GM18507 (cell line): ENCODE results near the gene CFD.
"Not testable (repeated sequence)": the region's sequence is repeated elsewhere in the genome, so short reads cannot be mapped to it uniquely, and the experiment has no call there.

ENCODE experiments used
- DNase-seq: peaks from one replicate; pipeline ENCODE4 v3.0.0; 2011; ENCODE audit warnings: low read depth; ENCODE audit not compliant: insufficient read length; ENCODE audit errors: extremely low spot score
- FAIRE-seq: peaks from 2 replicates; lab custom pipeline; 2011; peaks lifted over from hg19 to GRCh38; lab: Jason Lieb, UNC

Gene CFD

DNA sequence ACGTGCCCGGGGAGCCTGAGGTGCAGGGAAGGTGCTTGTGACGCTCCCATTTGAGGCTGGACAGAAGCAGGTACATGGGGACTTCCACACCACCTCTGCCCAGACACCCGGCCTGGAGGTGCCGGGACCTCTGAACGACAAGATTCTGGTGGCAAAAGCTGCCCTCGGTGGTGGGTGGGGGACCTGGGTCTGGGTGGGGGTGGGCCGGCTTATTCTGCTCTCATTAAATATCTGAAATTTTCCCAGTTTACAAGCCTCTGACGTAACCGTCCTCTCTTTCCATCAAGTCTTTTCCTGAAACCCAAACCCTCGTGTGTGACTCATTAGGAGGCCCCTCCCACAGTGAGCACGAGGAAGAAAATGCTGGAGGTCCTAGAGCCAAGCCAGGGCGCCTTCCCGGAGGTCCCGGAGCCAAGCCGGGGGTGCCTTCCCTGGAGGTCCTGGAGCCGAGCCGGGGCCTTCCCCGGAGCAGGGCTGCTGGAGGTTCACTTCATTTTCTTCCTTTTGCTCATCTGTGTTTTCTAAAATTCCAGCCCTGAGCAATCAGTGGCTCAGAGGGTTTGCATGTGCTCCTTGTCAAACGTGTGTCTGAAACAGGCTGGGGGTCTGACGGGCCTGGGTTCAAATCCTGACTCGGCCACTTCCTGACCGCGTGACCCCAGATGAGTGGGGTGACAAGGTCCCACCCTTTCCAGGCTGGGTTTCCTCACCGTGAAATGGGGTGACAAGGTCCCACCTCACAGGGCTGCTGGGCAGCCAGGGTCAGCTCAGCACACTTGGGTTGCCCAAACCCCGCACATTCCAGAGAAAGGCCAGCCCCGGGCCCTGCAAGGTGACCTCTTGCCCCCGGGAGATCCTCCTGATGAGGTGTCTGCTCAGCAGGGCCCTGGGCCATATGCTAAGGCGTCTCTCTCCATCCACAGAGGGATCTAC lies 10.0 kb downstream of the CFD start:
- DNase-seq (no peak), FAIRE-seq (no peak)

DNA sequence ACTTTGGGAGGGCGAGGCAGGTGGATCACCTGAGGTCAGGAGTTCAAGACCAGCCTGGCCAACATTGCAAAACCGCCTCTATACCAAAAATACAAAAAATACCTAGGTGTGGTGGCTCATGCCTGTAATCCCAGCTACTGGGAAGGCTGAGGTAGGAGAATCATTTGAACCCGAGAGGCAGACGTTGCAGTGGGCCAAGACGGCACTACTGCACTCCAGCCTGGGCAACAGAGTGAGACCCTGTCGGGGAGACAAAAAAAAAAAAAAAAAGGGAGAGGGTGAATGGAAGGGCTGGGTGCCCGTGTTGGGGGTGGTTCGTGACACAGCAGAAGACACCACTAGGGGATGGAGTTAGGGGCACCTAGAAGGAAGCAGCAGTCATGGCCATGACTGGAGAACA lies 10.8 kb downstream of the CFD start:
- FAIRE-seq (no peak), DNase-seq (no peak)

DNA sequence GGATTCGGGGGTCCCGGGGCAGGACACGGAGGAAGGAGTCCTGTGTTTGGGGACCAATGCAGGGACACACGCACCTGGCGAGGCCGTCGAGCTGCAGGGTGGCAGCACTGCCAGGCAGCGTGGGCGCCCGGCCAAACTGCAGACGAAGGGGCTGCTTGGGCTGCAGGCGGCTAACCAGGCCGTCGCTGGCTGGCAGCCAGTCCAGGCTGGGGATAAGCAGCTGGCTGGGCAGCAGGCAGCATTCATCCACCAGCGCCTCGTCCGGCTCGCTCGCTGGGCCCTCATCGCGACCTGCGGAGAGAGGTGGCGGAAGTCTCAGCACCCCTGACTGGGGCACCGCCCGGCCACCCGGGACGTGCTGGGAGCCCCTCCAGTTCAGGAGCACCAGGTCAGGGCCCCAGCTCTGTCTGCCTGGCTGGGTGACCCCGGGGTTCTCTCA lies 11.5 kb downstream of the CFD start:
- no peak for DNase-seq
- FAIRE-seq, result no peak

DNA sequence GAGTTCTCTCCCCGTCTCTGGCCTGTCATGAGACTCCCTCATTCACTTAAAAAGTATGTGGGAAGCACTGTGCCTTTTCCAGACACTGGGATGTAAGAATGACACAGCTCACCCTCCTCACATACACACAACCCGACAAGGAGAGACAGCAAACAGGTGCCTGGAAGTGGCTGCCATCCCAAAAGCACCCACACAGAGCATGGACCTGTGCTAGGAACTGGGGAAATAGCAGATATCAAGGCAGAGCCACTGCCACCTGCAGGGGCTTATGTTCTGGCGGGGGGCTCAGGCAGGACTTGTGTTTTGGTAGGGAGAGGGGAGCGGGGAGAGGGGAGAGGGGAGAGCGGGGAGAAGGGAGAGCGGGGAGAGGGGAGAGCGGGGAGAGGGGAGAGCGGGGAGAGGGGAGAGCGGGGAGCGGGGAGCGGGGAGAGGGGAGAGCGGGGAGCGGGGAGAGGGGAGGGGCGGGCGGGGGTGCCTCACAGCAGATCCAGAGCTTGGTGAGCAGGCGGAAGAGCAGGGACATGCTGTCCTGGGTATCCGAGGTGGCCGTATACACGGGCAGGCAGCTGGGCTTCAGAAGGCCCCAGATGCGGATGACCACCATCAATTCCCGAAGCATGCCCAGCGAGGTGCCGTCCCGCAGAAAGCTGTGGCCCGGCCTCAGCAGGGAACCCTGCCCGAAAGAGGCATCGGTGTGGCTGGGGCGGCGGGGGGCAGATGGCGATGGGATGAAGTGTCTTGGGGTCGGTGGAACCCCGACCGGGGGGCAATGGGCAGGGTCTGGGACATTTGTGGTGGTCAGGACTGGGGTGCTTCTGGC lies 12.2 kb downstream of the CFD start:
- DNase-seq (no peak), FAIRE-seq (no peak)

DNA sequence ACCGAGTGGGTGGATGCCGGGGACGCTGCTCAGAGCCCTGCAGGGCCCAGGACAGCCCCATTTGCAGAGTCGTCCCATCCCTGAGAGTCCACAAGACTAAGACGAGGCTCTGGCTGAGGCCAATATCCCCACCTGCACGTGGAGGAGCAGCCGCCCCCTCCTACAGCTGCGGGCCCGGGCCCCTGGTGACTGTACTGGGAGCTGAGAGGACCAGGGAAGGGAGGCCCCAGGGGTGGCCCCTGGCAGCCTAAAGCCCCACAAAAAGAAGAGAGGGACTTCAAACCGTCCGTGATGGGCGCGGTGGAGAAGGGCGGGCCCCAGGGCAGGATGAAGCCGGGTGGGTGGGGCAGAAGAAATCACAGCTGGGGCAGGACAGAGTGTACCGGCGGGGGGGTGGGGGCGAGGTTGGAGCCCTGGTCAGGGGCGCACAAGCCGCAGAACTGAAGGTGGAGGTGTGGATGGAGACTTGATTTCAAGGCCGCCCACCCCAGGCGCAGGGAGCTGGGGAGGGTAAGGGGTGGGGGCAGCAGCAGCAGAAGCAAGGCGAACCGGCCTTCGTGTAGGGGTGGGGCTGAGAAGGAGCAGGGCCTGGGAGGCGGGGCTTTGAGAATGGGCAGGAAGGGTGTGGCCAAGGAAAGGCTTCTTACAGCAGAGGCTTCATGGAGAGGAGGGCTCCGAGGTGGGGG lies 12.9 kb downstream of the CFD start:
- DNase-seq (peak; percentile 67), FAIRE-seq (peak; percentile 88)

DNA sequence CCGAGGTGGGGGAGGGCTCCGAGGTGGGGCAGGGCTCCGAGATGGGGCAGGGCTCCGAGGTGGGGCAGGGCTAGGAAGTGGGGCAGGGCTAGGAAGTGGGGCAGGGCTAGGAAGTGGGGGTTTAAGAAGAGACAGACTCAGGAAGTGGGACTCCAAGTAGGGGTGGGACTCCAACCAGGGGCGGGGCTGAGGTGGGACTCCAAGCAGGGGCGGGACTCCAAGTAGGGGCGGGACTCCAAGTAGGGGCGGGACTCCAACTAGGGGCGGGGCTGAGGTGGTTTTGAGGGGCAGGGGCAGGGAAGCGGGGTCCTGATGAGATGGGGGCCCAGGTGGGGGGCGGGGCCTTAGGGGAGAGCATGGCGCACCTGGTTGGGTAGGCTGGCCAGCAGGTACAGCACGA lies 13.6 kb downstream of the CFD start:
- FAIRE-seq (no peak), DNase-seq (peak; percentile 58)

DNA sequence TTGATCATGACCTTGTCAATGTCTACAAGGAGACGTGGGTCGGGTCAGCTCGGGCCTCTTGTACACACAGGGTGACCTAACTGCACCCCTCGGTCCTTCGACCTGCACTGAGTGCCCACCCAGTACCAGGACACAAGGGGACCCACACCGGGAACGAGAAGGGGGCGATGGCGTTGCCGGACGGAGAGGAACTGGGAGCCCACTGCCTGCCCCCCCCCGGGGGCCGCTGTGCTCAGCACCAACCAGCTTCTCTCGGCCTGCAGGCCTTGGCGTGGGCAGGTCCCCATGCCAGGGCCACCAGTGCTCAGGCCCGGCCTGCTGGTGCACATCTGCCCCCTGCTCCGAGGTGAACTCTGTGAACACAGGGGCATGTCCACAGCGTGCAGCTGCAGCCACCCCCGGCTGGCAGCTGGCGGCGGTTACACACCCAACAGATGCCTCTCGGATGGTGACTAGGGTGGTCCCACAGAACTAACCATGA lies 14.1 kb downstream of the CFD start:
- FAIRE-seq, result no peak
- DNase-seq, result no peak

DNA sequence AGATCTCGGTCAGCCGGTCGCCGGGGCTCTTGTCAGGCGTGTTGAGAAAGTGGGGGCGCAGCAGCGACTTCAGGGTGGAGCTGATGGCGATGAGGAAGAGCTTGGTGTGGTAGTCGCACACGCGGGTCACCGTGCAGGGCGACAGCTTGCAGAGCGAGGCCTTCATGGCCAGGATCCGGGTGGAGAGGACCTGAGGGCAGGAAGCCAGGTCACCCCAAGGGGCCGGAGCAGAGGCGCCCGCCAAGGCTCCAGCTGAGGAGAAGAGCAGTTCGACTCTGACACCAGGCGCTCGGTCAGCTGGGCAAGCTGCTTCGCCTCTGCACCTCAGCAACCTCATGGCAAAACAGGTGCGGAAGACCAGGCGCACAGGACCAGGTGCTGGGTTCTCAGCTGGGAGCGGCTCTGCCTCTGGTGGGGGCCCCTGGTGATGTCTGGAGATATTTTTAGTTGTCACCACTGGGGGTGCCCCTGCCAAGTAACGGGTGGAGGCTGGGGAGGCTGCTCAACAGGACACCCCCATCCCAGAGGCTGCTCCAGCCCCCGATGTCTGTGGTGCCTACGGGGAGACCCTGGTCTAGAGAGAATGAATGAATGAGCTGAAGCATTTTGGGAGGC lies 15.9 kb downstream of the CFD start:
- FAIRE-seq, result no peak

DNA sequence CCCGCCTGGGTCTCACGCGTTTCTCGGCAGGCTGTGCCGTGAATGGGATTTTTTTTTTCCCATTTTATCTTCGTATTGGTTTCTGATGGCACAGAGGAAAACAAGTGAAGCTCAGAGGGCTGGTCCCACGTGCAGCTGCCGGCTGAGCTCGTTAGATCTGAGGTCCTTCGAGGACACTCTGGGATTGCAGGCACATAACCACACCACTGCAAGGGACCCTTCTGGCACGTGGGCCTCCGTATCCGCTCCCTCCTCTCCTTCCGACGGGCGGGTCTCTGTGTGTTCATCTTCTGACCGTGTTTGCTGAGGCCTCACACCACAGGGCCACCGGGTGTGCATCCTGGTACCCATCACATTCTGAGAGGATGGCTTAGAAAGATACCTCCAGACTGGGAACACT lies 16.6 kb downstream of the CFD start:
- no peak for FAIRE-seq

More for the DNA sequence above, 15.9 kb downstream of the CFD start:
- no peak for DNase-seq

DNA sequence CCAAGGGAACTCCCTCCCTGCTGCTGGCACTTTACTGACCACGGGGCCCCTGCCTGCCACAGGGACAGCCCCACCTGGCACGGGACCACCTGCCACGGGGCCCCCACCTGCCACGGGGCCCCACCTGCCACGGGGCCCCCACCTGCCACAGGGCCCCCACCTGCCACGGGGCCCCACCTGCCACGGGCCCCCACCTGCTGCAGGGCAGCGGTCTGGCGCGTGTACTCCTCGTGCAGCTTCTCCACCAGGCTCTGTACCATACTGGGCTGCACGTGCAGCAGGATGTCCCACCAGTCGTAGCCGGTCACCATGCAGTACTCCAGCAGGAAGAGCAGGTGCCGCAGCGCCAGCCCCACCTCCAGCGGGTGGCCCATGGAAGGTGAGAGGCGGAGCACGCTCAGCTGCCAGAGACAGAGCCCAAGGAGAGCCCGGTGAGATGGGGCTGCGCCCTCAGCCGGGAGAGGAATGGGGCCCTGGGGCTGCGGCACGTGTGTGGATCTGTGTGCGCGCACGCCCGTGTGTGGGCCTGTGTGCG lies 17.4 kb downstream of the CFD start:
- FAIRE-seq (no peak), DNase-seq (no peak)

More for the DNA sequence above, 16.6 kb downstream of the CFD start:
- no peak for DNase-seq

DNA sequence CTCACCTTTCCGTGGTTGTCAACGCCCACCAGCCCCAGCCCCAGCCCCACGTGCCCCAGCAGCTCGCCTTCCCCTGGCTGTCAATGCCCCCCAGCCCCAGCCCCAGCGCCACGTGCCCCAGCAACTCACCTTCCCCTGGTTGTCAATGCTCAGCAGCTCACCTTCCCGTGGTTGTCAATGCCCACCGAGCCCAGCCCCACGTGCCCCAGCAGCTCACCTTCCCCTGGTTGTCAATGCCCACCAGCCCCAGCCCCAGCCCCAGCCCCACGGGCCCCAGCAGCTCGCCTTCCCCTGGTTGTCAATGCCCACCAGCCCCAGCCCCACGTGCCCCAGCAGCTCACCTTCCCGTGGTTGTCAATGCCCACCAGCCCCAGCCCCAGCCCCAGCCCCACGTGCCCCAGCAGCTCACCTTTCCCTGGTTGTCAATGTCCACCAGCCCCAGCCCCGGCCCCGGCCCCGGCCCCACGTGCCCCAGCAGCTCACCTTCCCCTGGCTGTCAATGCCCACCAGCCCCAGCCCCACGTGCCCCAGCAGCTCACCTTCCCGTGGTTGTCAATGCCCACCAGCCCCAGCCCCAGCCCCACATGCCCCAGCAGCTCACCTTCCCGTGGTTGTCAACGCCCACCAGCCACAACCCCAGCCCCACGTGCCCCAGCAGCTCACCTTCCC lies 18.7 kb downstream of the CFD start:
- not testable (repeated sequence) for FAIRE-seq

DNA sequence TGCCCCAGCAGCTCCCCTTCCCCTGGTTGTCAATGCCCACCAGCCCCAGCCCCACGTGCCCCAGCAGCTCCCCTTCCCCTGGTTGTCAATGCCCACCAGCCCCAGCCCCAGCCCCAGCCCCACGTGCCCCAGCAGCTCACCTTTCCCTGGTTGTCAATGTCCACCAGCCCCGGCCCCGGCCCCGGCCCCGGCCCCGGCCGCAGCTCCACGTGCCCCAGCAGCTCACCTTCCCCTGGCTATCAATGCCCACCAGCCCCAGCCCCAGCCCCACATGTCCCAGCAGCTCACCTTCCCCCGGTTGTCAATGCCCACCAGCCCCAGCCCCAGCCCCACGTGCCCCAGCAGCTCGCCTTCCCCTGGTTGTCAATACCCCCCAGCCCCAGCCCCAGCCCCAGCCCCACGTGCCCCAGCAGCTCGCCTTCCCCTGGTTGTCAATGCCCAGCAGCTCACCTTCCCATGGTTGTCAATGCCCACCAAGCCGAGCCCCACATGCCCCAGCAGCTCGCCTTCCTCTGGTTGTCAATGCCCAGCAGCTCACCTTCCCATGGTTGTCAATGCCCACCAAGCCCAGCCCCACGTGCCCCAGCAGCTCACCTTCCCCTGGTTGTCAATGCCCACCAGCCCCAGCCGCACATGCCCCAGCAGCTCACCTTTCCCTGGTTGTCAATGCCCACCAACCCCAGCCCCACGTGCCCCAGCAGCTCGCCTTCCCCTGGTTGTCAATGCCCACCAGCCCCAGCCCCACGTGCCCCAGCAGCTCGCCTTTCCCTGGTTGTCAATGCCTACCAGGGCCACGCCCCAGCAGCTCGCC lies 19.5 kb downstream of the CFD start:
- FAIRE-seq, DNase-seq: not testable (repeated sequence)

More for the DNA sequence above, 18.7 kb downstream of the CFD start:
- DNase-seq, result not testable (repeated sequence)

DNA sequence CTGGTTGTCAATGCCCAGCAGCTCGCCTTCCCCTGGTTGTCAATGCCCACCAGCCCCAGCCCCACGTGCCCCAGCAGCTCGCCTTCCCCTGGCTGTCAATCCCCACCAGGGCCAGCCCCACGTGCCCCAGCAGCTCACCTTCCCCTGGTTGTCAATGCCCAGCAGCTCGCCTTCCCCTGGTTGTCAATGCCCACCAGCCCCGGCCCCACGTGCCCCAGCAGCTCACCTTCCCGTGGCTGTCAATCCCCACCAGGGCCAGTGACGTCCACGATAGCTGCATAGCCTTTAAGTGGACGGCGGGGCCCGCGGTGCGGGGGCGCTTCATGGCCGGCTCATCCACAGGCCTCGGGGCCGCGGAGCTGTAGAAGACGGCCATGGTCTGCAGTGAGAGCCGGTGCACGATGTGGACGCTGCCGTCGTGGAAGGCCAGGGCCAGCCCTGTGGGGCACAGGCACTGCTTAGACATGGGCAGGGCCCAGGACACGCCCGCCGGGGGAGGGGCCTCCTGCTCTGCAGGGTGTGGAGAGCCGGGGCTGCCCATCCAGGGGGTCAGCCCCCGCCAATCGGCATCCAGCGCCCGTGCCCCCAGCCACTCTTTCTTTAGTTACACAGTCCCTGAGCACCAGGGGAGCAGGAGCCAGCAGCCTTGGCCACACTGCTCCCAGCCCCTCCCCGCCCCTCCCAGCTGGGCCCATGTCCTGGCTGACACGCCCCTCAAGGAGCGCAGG lies 20.4 kb downstream of the CFD start:
- FAIRE-seq (no peak), DNase-seq (no peak)

DNA sequence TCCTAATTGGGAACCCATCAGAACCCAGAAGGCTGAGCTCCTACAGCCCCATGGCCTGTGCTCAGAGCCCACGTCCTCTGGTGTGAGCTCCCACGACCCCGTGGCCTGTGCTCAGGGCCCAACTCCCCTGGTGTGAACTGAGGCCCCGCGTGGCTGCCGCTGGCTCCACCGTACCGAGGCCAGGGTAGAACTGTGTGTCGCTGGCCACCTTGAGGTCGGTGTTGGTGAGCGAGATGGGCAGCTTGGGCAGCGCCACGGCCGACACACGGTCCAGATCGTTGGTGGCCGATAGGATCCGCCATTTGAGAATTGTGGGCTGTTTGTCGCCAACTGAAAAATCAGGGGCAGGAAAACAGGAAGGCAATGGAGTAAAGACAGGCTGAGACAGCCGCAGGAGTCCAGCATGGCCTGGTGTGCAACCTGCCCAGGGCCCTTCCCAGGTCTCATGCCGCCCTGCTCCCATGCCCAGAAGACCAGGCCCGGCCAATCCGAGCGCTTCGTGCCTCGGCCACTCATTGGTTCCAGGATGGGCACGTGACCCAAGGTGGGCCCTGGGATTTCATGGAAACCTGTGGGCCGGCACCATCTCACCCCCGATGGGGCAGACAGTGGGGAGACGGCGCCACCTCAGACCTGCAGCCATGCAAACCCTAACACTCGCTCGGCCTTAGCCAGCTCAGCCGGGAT lies 22.1 kb downstream of the CFD start:
- DNase-seq (no peak), FAIRE-seq (no peak)

DNA sequence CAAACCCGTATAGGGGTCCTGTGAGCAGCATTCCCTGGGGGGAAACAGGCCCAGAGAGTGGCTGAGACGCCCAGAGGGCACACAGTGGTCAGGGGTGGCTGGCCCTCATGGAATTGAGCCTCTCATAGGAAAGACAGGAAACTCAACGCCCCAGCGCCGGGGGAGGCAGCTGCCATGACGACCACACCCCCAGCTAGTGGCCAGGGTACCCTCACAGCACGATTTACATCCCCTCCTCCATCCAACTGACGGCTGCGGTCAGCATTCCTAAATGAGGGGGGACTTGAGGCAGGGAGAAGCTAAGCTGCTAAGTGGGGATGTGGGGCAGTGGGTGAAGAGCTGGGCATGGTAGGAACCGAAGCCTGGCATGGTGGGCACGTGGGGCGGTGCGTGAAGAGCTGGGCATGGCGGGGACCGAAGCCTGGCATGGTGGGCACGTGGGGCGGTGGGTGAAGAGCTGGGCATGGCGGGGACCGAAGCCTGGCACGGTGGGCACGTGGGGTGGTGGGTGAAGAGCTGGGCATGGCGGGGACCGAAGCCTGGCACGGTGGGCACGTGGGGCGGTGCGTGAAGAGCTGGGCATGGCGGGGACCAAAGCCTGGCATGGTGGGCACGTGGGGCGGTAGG lies 23.5 kb downstream of the CFD start:
- FAIRE-seq (no peak), DNase-seq (no peak)

DNA sequence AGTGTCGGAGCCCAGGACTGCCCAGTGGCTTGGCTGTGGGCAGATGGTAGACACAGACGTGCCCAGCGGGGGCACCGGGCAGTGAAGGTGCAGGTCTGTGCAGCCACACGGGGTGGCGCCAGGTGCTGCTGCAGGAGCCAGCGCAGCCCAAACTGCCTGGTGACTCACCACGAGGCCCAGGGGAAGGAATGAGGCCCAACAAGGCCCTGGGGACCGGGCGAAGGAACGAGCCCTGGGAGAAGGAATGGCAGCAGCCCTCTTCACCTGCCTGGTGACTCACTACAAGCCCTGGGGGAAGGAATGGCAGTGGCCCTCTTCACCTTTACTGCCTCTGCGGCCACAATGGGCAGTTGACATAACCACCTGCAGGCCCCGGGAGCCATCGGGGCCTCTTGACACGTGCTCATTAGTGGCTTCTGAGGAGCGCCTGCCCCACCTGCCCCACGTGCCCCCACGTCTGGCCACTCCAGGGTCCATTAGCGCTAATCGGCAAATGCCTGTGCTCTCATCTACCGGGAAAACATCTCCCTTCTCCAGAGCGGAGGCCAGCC lies 24.3 kb downstream of the CFD start:
- FAIRE-seq, result no peak
- DNase-seq, result no peak
